Colonic mucosa (tissue), 4 donors: ENCODE data around the gene MCFD2. TPM values are rescaled to one million over a fixed set of nuclear protein-coding genes. Genes with fewer than 3 reads are reported as not detected.

ENCODE experiments used
- DNase-seq: peaks from one replicate; pipeline ENCODE4 v3.0.0-alpha.2; 2020
- H3K27ac ChIP-seq: fragments of 200-600 bp; one replicate; pipeline ENCODE4 v1.8.0; 2021
- H3K27me3 ChIP-seq: fragments of 200-600 bp; one replicate; pipeline ENCODE4 v1.8.0; 2021
- H3K36me3 ChIP-seq: fragments of 200-600 bp; one replicate; pipeline ENCODE4 v1.8.0; 2021
- H3K4me1 ChIP-seq: fragments of 200-600 bp; one replicate; pipeline ENCODE4 v1.8.0; 2021; ENCODE audit warnings: mild to moderate bottlenecking
- H3K4me3 ChIP-seq: fragments of 200-600 bp; one replicate; pipeline ENCODE4 v1.8.0; 2021
- H3K9ac ChIP-seq, 2 donors: one replicate each; pipeline ENCODE4 v1.7.0; 2013; ENCODE audit warnings: control low read depth in 2 of 2, low read depth in 2 of 2, low read length in 2 of 2
- H3K9me3 ChIP-seq: fragments of 200-600 bp; one replicate; pipeline ENCODE4 v1.8.0; 2021
- CTCF ChIP-seq: fragments of 200-600 bp; IDR thresholded peaks from one replicate; pipeline ENCODE4 v1.8.0; 2022; ENCODE audit warnings: antibody characterized with exemption, mild to moderate bottlenecking
- intact Hi-C: fragments of 100-400 bp; cut with DNase I; formaldehyde crosslinking; loops from one replicate; pipeline ENCODE4 v1.14.1; 2022
- total RNA-seq, 2 donors: library from RNA; stranded (reverse); fragmentation: NEBNext Ultra II Directional in 1 of 2; extraction: Animal tissue kit (Norgen Biotek cat#: 25700) in 1 of 2; gene quantifications; one replicate each; pipeline ENCODE4 v1.2.1, GENCODE V29; 2021
- donor health status: healthy.
- donor health status: DM: no; HTN: no; CAD: no.
- donor health status: DM: no; HTN: no; CAD: no.

Gene MCFD2
- total RNA-seq, 2 donors from 2014 or later, result 44.0 to 54.8 TPM

GRCh38 chr2:46891956-46892553 lies 23.6 kb downstream of the MCFD2 start:
- H3K27me3 ChIP-seq, result no peaks in the 10 kb centered on the region
- H3K9ac ChIP-seq, result no peak overlapping the region
- no peaks in the 10 kb centered on the region for H3K36me3 ChIP-seq
- TF ChIP-seq CTCF, result no peak
- no peak overlapping the region for H3K27ac ChIP-seq
- H3K9me3 ChIP-seq, result no peaks in the 10 kb centered on the region
- no peak for DNase-seq
- H3K4me1 ChIP-seq, result no peaks in the 10 kb centered on the region
- H3K4me3 ChIP-seq, result no peak overlapping the region
- intact Hi-C loops, result no loop called here

- no peaks in the 10 kb centered on the region for H3K4me1 ChIP-seq
- no peak overlapping the region for H3K27ac ChIP-seq
- TF ChIP-seq CTCF, result no peak
- intact Hi-C loops, result loop anchor here (5.0 kb wide), 1 partner anchor 256 kb away; no protein-coding TSS in a partner anchor
- no peaks in the 10 kb centered on the region for H3K9me3 ChIP-seq
- DNase-seq, result no peak
- no peaks in the 10 kb centered on the region for H3K27me3 ChIP-seq
- no peaks in the 10 kb centered on the region for H3K36me3 ChIP-seq
- H3K4me3 ChIP-seq, result no peak overlapping the region
- no peak overlapping the region for H3K9ac ChIP-seq
These were observed 27.1 kb downstream of the MCFD2 start for GRCh38 chr2:46888421-46888952.

GRCh38 chr2:46887028-46887885 lies 28.3 kb downstream of the MCFD2 start:
- Histone ChIP-seq H3K4me1 (no peaks in the 10 kb centered on the region), H3K27ac (no peak overlapping the region), H3K9ac (no peak overlapping the region), H3K4me3 (no peak overlapping the region), H3K9me3 (no peaks in the 10 kb centered on the region), H3K36me3 (no peaks in the 10 kb centered on the region), H3K27me3 (no peaks in the 10 kb centered on the region)
- no peak for DNase-seq
- intact Hi-C loops, result loop anchor here (5.0 kb wide), 1 partner anchor 255 kb away; no protein-coding TSS in a partner anchor
- no peak for TF ChIP-seq CTCF

GRCh38 chr2:46886268-46887027 lies 29.2 kb downstream of the MCFD2 start:
- Histone ChIP-seq H3K9ac (no peak overlapping the region), H3K4me3 (no peak overlapping the region), H3K4me1 (no peaks in the 10 kb centered on the region), H3K36me3 (no peaks in the 10 kb centered on the region), H3K27ac (no peak overlapping the region), H3K9me3 (no peaks in the 10 kb centered on the region), H3K27me3 (no peaks in the 10 kb centered on the region)
- TF ChIP-seq CTCF, result no peak
- intact Hi-C loops, result loop anchor here (5.0 kb wide), 1 partner anchor 254 kb away; no protein-coding TSS in a partner anchor
- DNase-seq, result no peak

GRCh38 chr2:46885376-46885775 lies 30.2 kb downstream of the MCFD2 start:
- TF ChIP-seq CTCF, result no peak
- H3K4me3 ChIP-seq, result no peak overlapping the region
- H3K9me3 ChIP-seq, result no peaks in the 10 kb centered on the region
- H3K27ac ChIP-seq, result no peak overlapping the region
- no peaks in the 10 kb centered on the region for H3K27me3 ChIP-seq
- no peaks in the 10 kb centered on the region for H3K36me3 ChIP-seq
- H3K9ac ChIP-seq, result no peak overlapping the region
- intact Hi-C loops, result loop anchor here (5.0 kb wide), 1 partner anchor 253 kb away; no protein-coding TSS in a partner anchor
- no peak for DNase-seq
- H3K4me1 ChIP-seq, result no peaks in the 10 kb centered on the region
